ENCODE results near the gene HDAC4.

The HDAC4 gene

GRCh38 chr2:239057533-239057932 is 343.3 kb downstream of the HDAC4 start:
- TF ChIP-seq CEBPB (IDR thresholded peaks at IDR 0.05) (no peak), TCF12 (IDR thresholded peaks at IDR 0.05; ENCODE audit: low read depth) (no peak), FOXM1 (IDR thresholded peaks at IDR 0.05; ENCODE audit: borderline replicate concordance, low read depth) (no peak), YY1 (IDR thresholded peaks at IDR 0.05; ENCODE audit: low read depth) (no peak), RAD21 (IDR thresholded peaks at IDR 0.05; ENCODE audit: low read depth) (no peak), NFIC (IDR thresholded peaks at IDR 0.05) (no peak), CREB1 (IDR thresholded peaks at IDR 0.05; ENCODE audit: low read depth) (no peak), TAF1 (IDR thresholded peaks at IDR 0.05; ENCODE audit: low read depth) (no peak), ZBTB7A (IDR thresholded peaks at IDR 0.05; ENCODE audit: low read depth) (no peak), EGR1 (IDR thresholded peaks at IDR 0.05) (no peak), EP300 (IDR thresholded peaks at IDR 0.05; ENCODE audit: borderline replicate concordance) (no peak), TEAD4 (IDR thresholded peaks at IDR 0.05) (no peak)
- TF ChIP-seq, protein P1, sequence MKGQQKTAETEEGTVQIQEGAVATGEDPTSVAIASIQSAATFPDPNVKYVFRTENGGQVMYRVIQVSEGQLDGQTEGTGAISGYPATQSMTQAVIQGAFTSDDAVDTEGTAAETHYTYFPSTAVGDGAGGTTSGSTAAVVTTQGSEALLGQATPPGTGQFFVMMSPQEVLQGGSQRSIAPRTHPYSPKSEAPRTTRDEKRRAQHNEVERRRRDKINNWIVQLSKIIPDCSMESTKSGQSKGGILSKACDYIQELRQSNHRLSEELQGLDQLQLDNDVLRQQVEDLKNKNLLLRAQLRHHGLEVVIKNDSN (IDR thresholded peaks at IDR 0.05) = no peak
- TF ChIP-seq, protein P2, sequence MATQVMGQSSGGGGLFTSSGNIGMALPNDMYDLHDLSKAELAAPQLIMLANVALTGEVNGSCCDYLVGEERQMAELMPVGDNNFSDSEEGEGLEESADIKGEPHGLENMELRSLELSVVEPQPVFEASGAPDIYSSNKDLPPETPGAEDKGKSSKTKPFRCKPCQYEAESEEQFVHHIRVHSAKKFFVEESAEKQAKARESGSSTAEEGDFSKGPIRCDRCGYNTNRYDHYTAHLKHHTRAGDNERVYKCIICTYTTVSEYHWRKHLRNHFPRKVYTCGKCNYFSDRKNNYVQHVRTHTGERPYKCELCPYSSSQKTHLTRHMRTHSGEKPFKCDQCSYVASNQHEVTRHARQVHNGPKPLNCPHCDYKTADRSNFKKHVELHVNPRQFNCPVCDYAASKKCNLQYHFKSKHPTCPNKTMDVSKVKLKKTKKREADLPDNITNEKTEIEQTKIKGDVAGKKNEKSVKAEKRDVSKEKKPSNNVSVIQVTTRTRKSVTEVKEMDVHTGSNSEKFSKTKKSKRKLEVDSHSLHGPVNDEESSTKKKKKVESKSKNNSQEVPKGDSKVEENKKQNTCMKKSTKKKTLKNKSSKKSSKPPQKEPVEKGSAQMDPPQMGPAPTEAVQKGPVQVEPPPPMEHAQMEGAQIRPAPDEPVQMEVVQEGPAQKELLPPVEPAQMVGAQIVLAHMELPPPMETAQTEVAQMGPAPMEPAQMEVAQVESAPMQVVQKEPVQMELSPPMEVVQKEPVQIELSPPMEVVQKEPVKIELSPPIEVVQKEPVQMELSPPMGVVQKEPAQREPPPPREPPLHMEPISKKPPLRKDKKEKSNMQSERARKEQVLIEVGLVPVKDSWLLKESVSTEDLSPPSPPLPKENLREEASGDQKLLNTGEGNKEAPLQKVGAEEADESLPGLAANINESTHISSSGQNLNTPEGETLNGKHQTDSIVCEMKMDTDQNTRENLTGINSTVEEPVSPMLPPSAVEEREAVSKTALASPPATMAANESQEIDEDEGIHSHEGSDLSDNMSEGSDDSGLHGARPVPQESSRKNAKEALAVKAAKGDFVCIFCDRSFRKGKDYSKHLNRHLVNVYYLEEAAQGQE (IDR thresholded peaks at IDR 0.05; ENCODE audit: low read depth) = no peak
- TF ChIP-seq, protein P3, sequence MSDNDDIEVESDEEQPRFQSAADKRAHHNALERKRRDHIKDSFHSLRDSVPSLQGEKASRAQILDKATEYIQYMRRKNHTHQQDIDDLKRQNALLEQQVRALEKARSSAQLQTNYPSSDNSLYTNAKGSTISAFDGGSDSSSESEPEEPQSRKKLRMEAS (IDR thresholded peaks at IDR 0.05) = no peak

DNA sequence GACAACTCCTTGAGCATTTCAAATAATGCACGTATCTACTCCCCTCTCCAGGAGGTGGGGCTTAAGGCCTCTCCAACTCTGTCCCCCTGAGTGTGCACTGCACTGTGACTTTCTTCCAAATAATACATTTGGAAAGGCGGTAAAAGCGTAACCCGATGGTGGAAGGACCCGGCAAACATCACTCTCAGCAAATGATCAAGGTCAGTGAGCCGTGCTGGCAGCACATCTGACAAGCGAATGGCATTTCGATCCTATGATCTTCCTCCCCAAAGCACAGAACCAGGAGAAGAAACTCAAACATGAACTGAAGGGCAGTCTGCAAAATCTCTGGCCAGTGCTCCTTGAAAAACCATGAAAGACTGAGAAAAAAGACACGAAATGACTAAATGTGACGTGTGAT is 344.2 kb downstream of the HDAC4 start:
- no peak for TF ChIP-seq EGR1 (IDR thresholded peaks at IDR 0.05)
- TF ChIP-seq RAD21 (IDR thresholded peaks at IDR 0.05; ENCODE audit: low read depth) = no peak
- TF ChIP-seq, protein P1 (IDR thresholded peaks at IDR 0.05) = no peak
- no peak for TF ChIP-seq CREB1 (IDR thresholded peaks at IDR 0.05; ENCODE audit: low read depth)
- TF ChIP-seq, protein P2 (IDR thresholded peaks at IDR 0.05; ENCODE audit: low read depth) = no peak
- TF ChIP-seq, protein P3 (IDR thresholded peaks at IDR 0.05) = no peak
- no peak for TF ChIP-seq NFIC (IDR thresholded peaks at IDR 0.05)
- no peak for TF ChIP-seq TAF1 (IDR thresholded peaks at IDR 0.05; ENCODE audit: low read depth)
- no peak for TF ChIP-seq FOXM1 (IDR thresholded peaks at IDR 0.05; ENCODE audit: borderline replicate concordance, low read depth)
- no peak for TF ChIP-seq YY1 (IDR thresholded peaks at IDR 0.05; ENCODE audit: low read depth)
- TF ChIP-seq TCF12 (IDR thresholded peaks at IDR 0.05; ENCODE audit: low read depth) = no peak
- TF ChIP-seq CEBPB (IDR thresholded peaks at IDR 0.05) = no peak
- no peak for TF ChIP-seq EP300 (IDR thresholded peaks at IDR 0.05; ENCODE audit: borderline replicate concordance)
- TF ChIP-seq ZBTB7A (IDR thresholded peaks at IDR 0.05; ENCODE audit: low read depth) = no peak
- no peak for TF ChIP-seq TEAD4 (IDR thresholded peaks at IDR 0.05)

DNA sequence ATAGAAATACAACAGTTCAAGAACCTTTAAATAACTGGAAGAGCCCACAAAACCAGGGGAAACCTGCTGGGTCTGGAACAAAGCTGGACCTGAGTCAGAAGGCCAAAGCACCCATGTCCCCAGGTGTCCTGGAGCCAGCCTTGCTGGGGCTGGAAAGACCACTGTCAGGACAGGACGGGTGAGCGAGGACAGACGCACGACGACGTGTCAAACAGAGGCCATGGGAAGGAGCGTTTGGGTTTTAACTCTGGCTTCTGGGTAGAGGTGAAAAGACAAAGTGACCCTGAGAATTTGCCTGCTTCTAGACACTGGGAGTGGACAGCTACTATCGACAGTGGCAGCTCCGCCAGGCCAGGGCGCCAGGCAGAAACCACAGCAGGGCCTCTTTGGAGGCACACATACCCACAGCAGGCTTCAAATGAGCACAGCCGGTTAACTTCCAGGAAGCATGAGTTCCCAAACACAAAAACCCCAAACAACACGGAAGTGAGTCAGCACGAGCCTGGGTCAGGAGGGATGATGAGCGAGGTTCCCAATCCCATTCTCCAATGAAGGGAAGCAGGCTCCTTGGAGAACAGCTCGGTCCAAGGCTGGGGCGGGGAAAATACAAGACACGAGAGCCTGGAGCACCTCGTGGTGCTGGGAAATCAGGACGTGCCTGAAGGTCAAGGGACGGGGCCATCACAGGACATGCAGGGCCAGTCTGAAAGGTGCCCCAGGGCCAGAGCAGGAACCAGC is 344.9 kb downstream of the HDAC4 start:
- no peak for TF ChIP-seq ZBTB7A (IDR thresholded peaks at IDR 0.05; ENCODE audit: low read depth)
- no peak for TF ChIP-seq CREB1 (IDR thresholded peaks at IDR 0.05; ENCODE audit: low read depth)
- no peak for TF ChIP-seq TAF1 (IDR thresholded peaks at IDR 0.05; ENCODE audit: low read depth)
- TF ChIP-seq FOXM1 (IDR thresholded peaks at IDR 0.05; ENCODE audit: borderline replicate concordance, low read depth) = no peak

- TF ChIP-seq YY1 (IDR thresholded peaks at IDR 0.05; ENCODE audit: low read depth) (no peak), CEBPB (IDR thresholded peaks at IDR 0.05) (no peak), FOXM1 (IDR thresholded peaks at IDR 0.05; ENCODE audit: borderline replicate concordance, low read depth) (no peak), CREB1 (IDR thresholded peaks at IDR 0.05; ENCODE audit: low read depth) (no peak), EGR1 (IDR thresholded peaks at IDR 0.05) (no peak), NFIC (IDR thresholded peaks at IDR 0.05) (no peak), TAF1 (IDR thresholded peaks at IDR 0.05; ENCODE audit: low read depth) (no peak), TEAD4 (IDR thresholded peaks at IDR 0.05) (no peak), ZBTB7A (IDR thresholded peaks at IDR 0.05; ENCODE audit: low read depth) (no peak), TCF12 (IDR thresholded peaks at IDR 0.05; ENCODE audit: low read depth) (no peak)
- TF ChIP-seq, protein P3 (IDR thresholded peaks at IDR 0.05) = no peak
- TF ChIP-seq, protein P2 (IDR thresholded peaks at IDR 0.05; ENCODE audit: low read depth) = no peak
Measured at GRCh38 chr2:239054921-239055320, 345.9 kb downstream of the HDAC4 start.

All from Ishikawa (cell line).